ENCODE results near the gene PPA1.

- no peak for TF ChIP-seq CTCF (conservative IDR thresholded peaks at IDR 0.05; ENCODE audit: low read depth, low read length)
- no peak for TF ChIP-seq EZH2 (IDR thresholded peaks at IDR 0.05; ENCODE audit: borderline replicate concordance, low read depth, low read length, poor library complexity, severe bottlenecking)
Measured at GRCh38 chr10:70233109-70233938, at the start of gene PPA1.

All from A673 (cell line).